ENCODE data around the gene FOXO4.

FOXO4 gene

GRCh38 chrX:71140440-71140839 lies 44.8 kb downstream of the FOXO4 start:
- no peak for DNase-seq (ENCODE audit: low read depth in 2 of 2)

GRCh38 chrX:71143508-71143907 lies 47.9 kb downstream of the FOXO4 start:
- no peak for DNase-seq (ENCODE audit: low read depth in 2 of 2)

GRCh38 chrX:71144651-71145050 lies 49.0 kb downstream of the FOXO4 start, which contains the start of gene NLGN3:
NLGN3 (plus strand) TSS chrX:71144841; CDS start chrX:71147750, 2,909 bp downstream.
- DNase-seq (ENCODE audit: low read depth in 2 of 2): no peak

GRCh38 chrX:71147496-71148277 lies 52.0 kb downstream of the FOXO4 start:
- no peak for DNase-seq (ENCODE audit: low read depth in 2 of 2)

- no peak for DNase-seq (ENCODE audit: low read depth in 2 of 2)
Observed at GRCh38 chrX:71148278-71148663, 52.6 kb downstream of the FOXO4 start.

GRCh38 chrX:71151366-71151765 lies 55.7 kb downstream of the FOXO4 start:
- DNase-seq (ENCODE audit: low read depth in 2 of 2): no peak
